Thymus (tissue), 11 donors: ENCODE results near the gene PLCL1. TPM values are rescaled to one million over a fixed set of nuclear protein-coding genes. Genes with fewer than 3 reads are reported as not detected.

ENCODE experiments used
- DNase-seq, 9 donors: peaks; one replicate each; pipeline ENCODE4 v3.0.0-alpha.2; 2013; ENCODE audit warnings: low spot score in 9 of 9, low read depth in 6 of 9, missing footprints in 1 of 9
- H3K27ac ChIP-seq, 2 donors: one replicate each; pipeline ENCODE4 v1.5.1; 2013; ENCODE audit warnings: control low read depth in 1 of 2, low read depth in 1 of 2, low read length in 1 of 2, mild to moderate bottlenecking in 1 of 2, moderate library complexity in 1 of 2
- H3K27me3 ChIP-seq, 2 donors: one replicate each; pipeline ENCODE4 v1.5.1; 2013; ENCODE audit warnings: low read length in 1 of 2; ENCODE audit not compliant: control insufficient read depth in 2 of 2, insufficient read depth in 1 of 2
- H3K36me3 ChIP-seq, 2 donors: one replicate each; pipeline ENCODE4 v1.5.1; 2013; ENCODE audit warnings: low read length in 1 of 2, mild to moderate bottlenecking in 1 of 2, moderate library complexity in 1 of 2; ENCODE audit not compliant: control insufficient read depth in 2 of 2, insufficient read depth in 2 of 2
- H3K4me1 ChIP-seq, 2 donors: one replicate each; pipeline ENCODE4 v1.5.1; 2013; ENCODE audit warnings: low read length in 2 of 2; ENCODE audit not compliant: control insufficient read depth in 2 of 2, insufficient read depth in 2 of 2
- H3K4me3 ChIP-seq, 2 donors: one replicate each; pipeline ENCODE4 v1.5.1; 2013; ENCODE audit warnings: low read length in 2 of 2, control low read depth in 1 of 2, mild to moderate bottlenecking in 1 of 2
- H3K9me3 ChIP-seq, 2 donors: one replicate each; pipeline ENCODE4 v1.5.1; 2013; ENCODE audit warnings: low read length in 1 of 2, mild to moderate bottlenecking in 1 of 2; ENCODE audit not compliant: control insufficient read depth in 2 of 2, insufficient read depth in 1 of 2
- WGBS: extraction: QIAGEN DNeasy Blood & Tissue Kit; methylation state at CpG from one replicate; pipeline ENCODE4 v1.1.7; 2013; 5-methylcytosine and 5-hydroxymethylcytosine counted together
- polyA plus RNA-seq: library from polyadenylated mRNA; stranded (reverse); fragments of 200-250 nt; gene quantifications from one replicate; pipeline ENCODE4 v1.2.3, GENCODE V29; 2013
- total RNA-seq: library from RNA; stranded (reverse); fragments of 120-200 nt; gene quantifications from one replicate; pipeline ENCODE4 v1.2.4, GENCODE V29; 2013
- donor health status: healthy.

The PLCL1 gene
- total and polyA plus RNA-seq, 2 donors: 7.8 to 16.5 TPM

GRCh38 chr2:197894751-197895274 is 90.4 kb downstream of the PLCL1 start:
- Histone ChIP-seq H3K27me3 (no peaks in the 10 kb centered on the region), H3K9me3 (no peaks in the 10 kb centered on the region), H3K4me3 (no peak overlapping the region), H3K4me1 (peaks cover 0 to 11% of the 10 kb centered on the region in 2 donors), H3K27ac (no peak overlapping the region), H3K36me3 (peaks cover 0 to 3% of the 10 kb centered on the region in 2 donors)
- 67% methylated on average over 2 of the region's 2 CpGs for WGBS
- DNase-seq: no peak

- Histone ChIP-seq H3K27me3 (no peaks in the 10 kb centered on the region), H3K4me3 (no peak overlapping the region), H3K27ac (no peak overlapping the region), H3K9me3 (no peaks in the 10 kb centered on the region), H3K4me1 (peaks cover 0 to 5% of the 10 kb centered on the region in 2 donors), H3K36me3 (peaks cover 0 to 3% of the 10 kb centered on the region in 2 donors)
- WGBS: 98% methylated on average over 4 of the region's 4 CpGs
- no peak for DNase-seq
Measured at GRCh38 chr2:197897960-197898678, 93.7 kb downstream of the PLCL1 start.

GRCh38 chr2:197904446-197904845 is 100.1 kb downstream of the PLCL1 start:
- peak in 8 of 9 donors; percentile 20 to 82 (median 53) for DNase-seq
- Histone ChIP-seq H3K9me3 (no peaks in the 10 kb centered on the region), H3K4me3 (no peak overlapping the region), H3K27me3 (no peaks in the 10 kb centered on the region), H3K36me3 (peaks cover 0 to 3% of the 10 kb centered on the region in 2 donors), H3K27ac (peak overlapping the region in 1 of 2 donors; percentile 22), H3K4me1 (peaks cover 0 to 8% of the 10 kb centered on the region in 2 donors)
- WGBS: 38% methylated on average over 2 of the region's 2 CpGs

GRCh38 chr2:197908156-197908555 is 103.8 kb downstream of the PLCL1 start:
- no peak for DNase-seq
- H3K4me1 ChIP-seq: peaks cover 0 to 8% of the 10 kb centered on the region in 2 donors
- H3K27ac ChIP-seq: no peak overlapping the region
- no peaks in the 10 kb centered on the region for H3K27me3 ChIP-seq
- no peak overlapping the region for H3K4me3 ChIP-seq
- WGBS: 95% methylated on average over 3 of the region's 3 CpGs
- H3K9me3 ChIP-seq: no peaks in the 10 kb centered on the region
- H3K36me3 ChIP-seq: peaks cover 0 to 4% of the 10 kb centered on the region in 2 donors

GRCh38 chr2:197908990-197909776 is 104.8 kb downstream of the PLCL1 start:
- no peaks in the 10 kb centered on the region for H3K9me3 ChIP-seq
- DNase-seq: no peak
- H3K27me3 ChIP-seq: no peaks in the 10 kb centered on the region
- H3K27ac ChIP-seq: no peak overlapping the region
- no peak overlapping the region for H3K4me3 ChIP-seq
- H3K4me1 ChIP-seq: peaks cover 0 to 3% of the 10 kb centered on the region in 2 donors
- 78% methylated on average over 8 of the region's 8 CpGs for WGBS
- H3K36me3 ChIP-seq: peaks cover 0 to 4% of the 10 kb centered on the region in 2 donors

DNA sequence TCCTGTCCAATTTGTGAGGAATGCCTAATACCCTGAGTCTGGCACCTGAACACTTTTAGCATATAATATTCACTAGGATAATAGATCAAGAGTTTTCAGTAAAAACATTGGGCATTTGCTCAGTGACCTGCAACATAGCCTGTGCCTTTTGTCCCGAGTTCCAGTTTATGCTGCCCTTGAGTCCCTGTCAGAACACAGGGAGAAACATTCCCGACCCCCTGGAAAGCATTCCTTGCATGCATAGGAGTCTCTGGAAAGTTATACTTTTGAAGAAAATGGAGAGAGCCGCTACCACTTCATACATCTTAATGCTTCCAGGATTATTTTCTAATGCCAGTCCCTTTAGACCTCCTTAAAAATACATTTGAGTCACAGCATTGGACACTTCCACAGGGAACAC is 107.3 kb downstream of the PLCL1 start:
- Histone ChIP-seq H3K4me1 (peaks cover 0 to 4% of the 10 kb centered on the region in 2 donors), H3K9me3 (no peaks in the 10 kb centered on the region), H3K4me3 (no peak overlapping the region), H3K27ac (no peak overlapping the region), H3K36me3 (peaks cover 4% of the 10 kb centered on the region in 2 donors), H3K27me3 (no peaks in the 10 kb centered on the region)
- WGBS: 75% methylated on average over 3 of the region's 3 CpGs
- DNase-seq: no peak

DNA sequence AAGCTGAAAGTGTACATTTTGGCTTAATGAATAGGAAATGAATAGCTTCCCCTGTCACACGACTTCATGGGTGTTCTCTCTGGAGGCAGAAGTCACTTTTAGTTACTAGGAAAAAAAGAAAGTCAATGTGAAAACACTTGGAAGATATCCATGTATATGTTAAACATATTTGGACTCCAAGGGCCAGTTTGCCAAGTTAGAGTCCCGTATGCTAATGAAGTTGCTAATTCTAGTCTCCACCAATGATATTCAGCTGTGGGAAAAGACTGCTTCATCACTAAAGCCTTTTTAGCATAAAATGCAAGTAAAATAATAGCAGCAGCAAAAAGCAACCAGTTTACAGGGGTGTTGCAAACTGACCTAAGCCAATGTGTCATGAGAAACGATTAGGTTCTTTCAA is 108.7 kb downstream of the PLCL1 start:
- no peak for DNase-seq

DNA sequence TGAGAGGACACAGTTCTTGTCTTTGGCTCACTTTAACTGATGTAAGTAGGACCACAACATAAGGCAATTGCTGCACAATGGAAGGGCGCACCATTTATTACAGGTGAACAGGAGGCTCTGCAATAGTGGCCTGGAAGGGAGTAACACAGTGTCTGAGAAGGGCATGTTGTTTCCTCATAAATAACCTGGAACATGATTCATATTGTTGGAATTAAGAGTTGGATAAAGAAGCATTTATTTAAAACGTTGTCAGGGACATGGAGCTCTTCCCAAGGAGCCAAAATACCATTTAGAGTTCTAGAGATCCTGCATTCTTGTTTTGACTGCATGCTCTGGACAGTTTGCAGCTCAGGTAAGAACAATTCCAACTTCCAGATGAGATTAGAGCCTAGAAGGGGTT is 110.4 kb downstream of the PLCL1 start:
- H3K9me3 ChIP-seq: no peaks in the 10 kb centered on the region
- WGBS: 91% methylated on average over 2 of the region's 2 CpGs

More for the DNA sequence above, 108.7 kb downstream of the PLCL1 start:
- H3K9me3 ChIP-seq: no peaks in the 10 kb centered on the region
- H3K27me3 ChIP-seq: no peaks in the 10 kb centered on the region
- H3K27ac ChIP-seq: no peak overlapping the region
- H3K4me3 ChIP-seq: no peak overlapping the region
- peaks cover 4% of the 10 kb centered on the region in 2 donors for H3K36me3 ChIP-seq
- 77% methylated on average over 3 of the region's 3 CpGs for WGBS
- H3K4me1 ChIP-seq: peaks cover 0 to 4% of the 10 kb centered on the region in 2 donors

More for the DNA sequence above, 110.4 kb downstream of the PLCL1 start:
- Histone ChIP-seq H3K27ac (no peak overlapping the region), H3K36me3 (peaks cover 0 to 4% of the 10 kb centered on the region in 2 donors), H3K4me1 (peaks cover 0 to 4% of the 10 kb centered on the region in 2 donors), H3K27me3 (no peaks in the 10 kb centered on the region), H3K4me3 (no peak overlapping the region)
- no peak for DNase-seq
